SU-DHL-6 (cell line): ENCODE results near the gene DAZAP2.

Experiments
- EZH2phosphoT487 ChIP-seq: fragments of 200-600 bp; sonication (generic), shearing (Covaris generic); conservative IDR thresholded peaks from 2 replicates; pipeline ENCODE4 v1.6.1; 2018; ENCODE audit warnings: mild to moderate bottlenecking, antibody characterized with exemption, low read length, moderate library complexity, mixed read lengths
- TF ChIP-seq, protein P1 (sequence below): fragments of 200-600 bp; sonication (generic); IDR thresholded peaks from one replicate; pipeline ENCODE4 v1.5.1; 2017; ENCODE audit warnings: antibody characterized with exemption, mild to moderate bottlenecking, low read length, moderate library complexity; ENCODE audit not compliant: insufficient read depth, poor library complexity, severe bottlenecking

DNA sequence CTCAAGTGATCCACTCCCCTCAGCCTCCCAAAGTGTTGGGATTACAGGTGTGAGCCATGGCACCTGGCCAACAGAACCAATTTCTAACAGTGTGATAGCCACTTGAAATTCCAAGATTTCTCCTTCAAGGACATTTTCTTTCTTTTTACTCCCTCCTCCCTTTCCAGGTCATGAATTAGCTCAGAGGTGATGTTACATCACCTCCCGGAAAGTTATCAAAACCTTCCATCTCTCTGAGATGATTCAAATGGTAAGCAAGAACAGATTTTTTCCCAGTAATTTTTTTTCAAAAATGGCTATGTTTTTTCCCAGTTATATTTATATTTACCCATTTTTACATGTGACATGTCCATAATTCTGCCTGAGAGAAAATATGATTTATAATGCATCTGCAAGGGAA is 47.2 kb downstream of the DAZAP2 start:
- TF ChIP-seq, protein P1, sequence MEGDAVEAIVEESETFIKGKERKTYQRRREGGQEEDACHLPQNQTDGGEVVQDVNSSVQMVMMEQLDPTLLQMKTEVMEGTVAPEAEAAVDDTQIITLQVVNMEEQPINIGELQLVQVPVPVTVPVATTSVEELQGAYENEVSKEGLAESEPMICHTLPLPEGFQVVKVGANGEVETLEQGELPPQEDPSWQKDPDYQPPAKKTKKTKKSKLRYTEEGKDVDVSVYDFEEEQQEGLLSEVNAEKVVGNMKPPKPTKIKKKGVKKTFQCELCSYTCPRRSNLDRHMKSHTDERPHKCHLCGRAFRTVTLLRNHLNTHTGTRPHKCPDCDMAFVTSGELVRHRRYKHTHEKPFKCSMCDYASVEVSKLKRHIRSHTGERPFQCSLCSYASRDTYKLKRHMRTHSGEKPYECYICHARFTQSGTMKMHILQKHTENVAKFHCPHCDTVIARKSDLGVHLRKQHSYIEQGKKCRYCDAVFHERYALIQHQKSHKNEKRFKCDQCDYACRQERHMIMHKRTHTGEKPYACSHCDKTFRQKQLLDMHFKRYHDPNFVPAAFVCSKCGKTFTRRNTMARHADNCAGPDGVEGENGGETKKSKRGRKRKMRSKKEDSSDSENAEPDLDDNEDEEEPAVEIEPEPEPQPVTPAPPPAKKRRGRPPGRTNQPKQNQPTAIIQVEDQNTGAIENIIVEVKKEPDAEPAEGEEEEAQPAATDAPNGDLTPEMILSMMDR, result no peak
- no peak for TF ChIP-seq EZH2phosphoT487
